ENCODE data around the gene CGREF1. TPM values are rescaled to one million over a fixed set of nuclear protein-coding genes. Genes with fewer than 3 reads are reported as not detected.

The CGREF1 gene
- total RNA-seq, 1 experiment from 2014 or later, result 2.1 TPM

DNA sequence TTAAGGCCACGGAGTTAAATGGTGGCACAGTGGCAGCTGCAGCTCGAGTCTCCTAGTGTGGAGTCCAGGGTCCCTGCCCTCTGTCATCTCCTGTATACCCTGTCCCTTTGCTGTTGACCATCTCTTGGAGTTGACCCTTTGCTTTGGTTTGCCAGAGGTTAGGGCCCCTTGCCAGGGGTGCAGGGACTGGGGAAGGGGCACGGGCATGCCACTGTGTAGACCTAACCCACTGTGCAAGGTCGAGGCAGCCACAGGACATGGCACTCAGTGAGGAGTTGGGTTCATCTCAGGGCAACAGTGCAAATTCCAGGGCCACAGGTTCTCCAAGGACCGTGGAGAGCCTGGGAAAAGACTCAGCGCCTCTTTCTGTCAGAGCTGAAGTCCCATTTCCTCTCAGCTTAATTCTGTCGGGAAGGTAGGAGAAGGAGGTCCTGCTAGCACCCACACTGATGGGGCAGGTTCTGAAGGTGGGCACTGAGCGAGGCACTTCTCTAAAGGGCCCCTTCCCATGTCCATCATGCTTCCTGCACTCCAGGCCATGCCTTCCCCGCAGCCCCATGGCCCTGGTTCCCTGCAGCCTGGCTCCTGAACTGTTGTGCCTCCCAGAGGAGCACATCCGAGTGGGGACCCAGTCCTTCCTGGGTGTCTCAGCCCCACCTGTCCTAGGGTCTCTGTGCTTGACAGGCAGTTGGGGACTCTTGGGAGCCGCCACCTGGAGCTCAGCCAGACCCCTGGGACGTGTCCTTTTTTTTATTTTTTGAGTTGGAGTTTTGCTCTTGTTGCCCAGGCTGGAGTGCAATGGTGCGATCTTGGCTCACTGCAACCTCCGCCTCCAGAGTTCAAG is 29.6 kb downstream of the CGREF1 start:
- Histone ChIP-seq H3K18ac (ENCODE audit: insufficient read length, low read depth, low read length) (no peak overlapping the region), H4K5ac (ENCODE audit: insufficient read length, low read depth, low read length) (no peak overlapping the region), H3K79me2 (ENCODE audit: insufficient read depth, low read length) (no peaks in the 10 kb centered on the region), H2BK120ac (ENCODE audit: low read depth, low read length, poor library complexity, severe bottlenecking) (no peak overlapping the region), H3K27ac (ENCODE audit: insufficient read length, low read depth, low read length) (no peak overlapping the region), H3K56ac (ENCODE audit: insufficient read length, low read depth, low read length) (no peak overlapping the region), H3T11ph (ENCODE audit: low read length) (no peak overlapping the region), H2BK5ac (ENCODE audit: insufficient read length, low read length) (no peak overlapping the region), H3K23me2 (ENCODE audit: insufficient read length, low read depth, low read length, poor library complexity, severe bottlenecking) (peaks cover 13% of the 10 kb centered on the region), H4K91ac (ENCODE audit: insufficient read length, low read depth, low read length) (no peak overlapping the region), H2AFZ (ENCODE audit: low read length) (no peak overlapping the region), H3K14ac (ENCODE audit: insufficient read depth, low read length) (no peak overlapping the region), H3K27me3 (ENCODE audit: insufficient read depth, low read length) (no peaks in the 10 kb centered on the region), H3K4ac (ENCODE audit: low read depth, low read length) (no peak overlapping the region), H4K8ac (replicated peaks; ENCODE audit: insufficient read length, low read depth, low read length) (no peak overlapping the region), H3K9me3 (ENCODE audit: control insufficient read depth, low read depth, low read length) (no peaks in the 10 kb centered on the region), H4K20me1 (ENCODE audit: control insufficient read depth, insufficient read depth, insufficient read length) (no peaks in the 10 kb centered on the region), H3K23ac (ENCODE audit: insufficient read length, low read depth, low read length) (no peak overlapping the region), H2BK20ac (ENCODE audit: low read depth, low read length, poor library complexity, severe bottlenecking) (no peak overlapping the region), H3K9ac (ENCODE audit: extremely low read depth, insufficient read length, low read length) (no peak overlapping the region), H2BK12ac (ENCODE audit: insufficient read length, low read depth, low read length) (no peak overlapping the region), H3K4me2 (ENCODE audit: insufficient read depth, insufficient read length, low read length) (no peak overlapping the region), H3K79me1 (ENCODE audit: insufficient read depth, low read depth, low read length, poor library complexity, severe bottlenecking) (no peaks in the 10 kb centered on the region), H3K4me1 (ENCODE audit: insufficient read depth, low read length) (no peaks in the 10 kb centered on the region), H2AK5ac (ENCODE audit: insufficient read length, low read length) (no peak overlapping the region), H2BK15ac (ENCODE audit: low read depth, low read length) (no peak overlapping the region)
- Mint-ChIP-seq H3K9me3 (no peaks in the 10 kb centered on the region), H3K4me3 (no peak overlapping the region), H3K27ac (no peak overlapping the region), H3K27me3 (ENCODE audit: low read depth) (peaks cover 19% of the 10 kb centered on the region), H3K4me1 (peaks cover 12 to 15% of the 10 kb centered on the region in 2 experiments), H3K36me3 (ENCODE audit: insufficient read depth in 1 of 3, low read depth in 3 of 3) (no peaks in the 10 kb centered on the region; a peak in 1 of 7 replicates)
- no peak for DNase-seq
- TF ChIP-seq, protein P1, sequence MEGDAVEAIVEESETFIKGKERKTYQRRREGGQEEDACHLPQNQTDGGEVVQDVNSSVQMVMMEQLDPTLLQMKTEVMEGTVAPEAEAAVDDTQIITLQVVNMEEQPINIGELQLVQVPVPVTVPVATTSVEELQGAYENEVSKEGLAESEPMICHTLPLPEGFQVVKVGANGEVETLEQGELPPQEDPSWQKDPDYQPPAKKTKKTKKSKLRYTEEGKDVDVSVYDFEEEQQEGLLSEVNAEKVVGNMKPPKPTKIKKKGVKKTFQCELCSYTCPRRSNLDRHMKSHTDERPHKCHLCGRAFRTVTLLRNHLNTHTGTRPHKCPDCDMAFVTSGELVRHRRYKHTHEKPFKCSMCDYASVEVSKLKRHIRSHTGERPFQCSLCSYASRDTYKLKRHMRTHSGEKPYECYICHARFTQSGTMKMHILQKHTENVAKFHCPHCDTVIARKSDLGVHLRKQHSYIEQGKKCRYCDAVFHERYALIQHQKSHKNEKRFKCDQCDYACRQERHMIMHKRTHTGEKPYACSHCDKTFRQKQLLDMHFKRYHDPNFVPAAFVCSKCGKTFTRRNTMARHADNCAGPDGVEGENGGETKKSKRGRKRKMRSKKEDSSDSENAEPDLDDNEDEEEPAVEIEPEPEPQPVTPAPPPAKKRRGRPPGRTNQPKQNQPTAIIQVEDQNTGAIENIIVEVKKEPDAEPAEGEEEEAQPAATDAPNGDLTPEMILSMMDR (conservative IDR thresholded peaks at IDR 0.05), result no peak
- no CpG with 5 or more reads among the region's 14 CpGs for WGBS (ENCODE audit: extremely low coverage, insufficient read length, low lambda C conversion rate)

All from H9 (cell line).